HepG2 (cell line): ENCODE measurements around the gene DHCR7. TPM values are rescaled to one million over a fixed set of nuclear protein-coding genes. Genes with fewer than 3 reads are reported as not detected.

ENCODE experiments used
- AKAP8 ChIP-seq: sonication (generic); formaldehyde crosslinking; IDR thresholded peaks from 2 replicates; pipeline ENCODE4 v1.5.1; 2020; ENCODE audit warnings: mild to moderate bottlenecking, missing genetic modification reagents
- ATF4 ChIP-seq, 2 experiments: fragments of 450-650 bp in 1 of 2; sonication (generic) in 1 of 2; formaldehyde crosslinking; IDR thresholded peaks; 2 replicates each; pipeline versions ENCODE4 v1.5.0 to v1.8.0; 2020 to 2022; ENCODE audit warnings: mild to moderate bottlenecking in 1 of 2, missing genetic modification reagents in 1 of 2
- BCL6 ChIP-seq: IDR thresholded peaks from 2 replicates; pipeline ENCODE4 v1.6.1; 2016; ENCODE audit warnings: missing genetic modification reagents, missing compliant biosample characterization
- CEBPG ChIP-seq: IDR thresholded peaks from 2 replicates; pipeline ENCODE4 v1.6.1; 2016
- CSRNP2 ChIP-seq: sonication (generic); formaldehyde crosslinking; conservative IDR thresholded peaks from 2 replicates; pipeline ENCODE4 v1.8.0; 2022; ENCODE audit warnings: low read depth, missing genetic modification reagents
- GABPB1 ChIP-seq: IDR thresholded peaks from 2 replicates; pipeline ENCODE4 v1.6.1; 2016; ENCODE audit warnings: mild to moderate bottlenecking, missing genetic modification reagents, moderate library complexity, missing compliant biosample characterization
- GMEB1 ChIP-seq: sonication (generic); formaldehyde crosslinking; IDR thresholded peaks from 2 replicates; pipeline ENCODE4 v1.5.1; 2020; ENCODE audit warnings: missing genetic modification reagents, mild to moderate bottlenecking, borderline replicate concordance
- HDAC1 ChIP-seq: sonication (generic); formaldehyde crosslinking; IDR thresholded peaks from 2 replicates; pipeline ENCODE4 v1.5.1; 2020; ENCODE audit warnings: mild to moderate bottlenecking, missing genetic modification reagents
- HMGXB4 ChIP-seq, 2 experiments: sonication (generic) in 1 of 2; formaldehyde crosslinking in 1 of 2; IDR thresholded peaks; 2 replicates each; pipeline versions ENCODE4 v1.4.0 to v1.6.1; 2018 to 2020; ENCODE audit warnings: missing genetic modification reagents in 2 of 2, borderline replicate concordance in 1 of 2, low read depth in 1 of 2, mild to moderate bottlenecking in 1 of 2, missing biosample characterization in 1 of 2
- POLR2A ChIP-seq, 2 experiments: IDR thresholded peaks; 2 replicates each; pipeline ENCODE4 v1.6.1; 2011; ENCODE audit warnings: low read depth in 2 of 2, low read length in 2 of 2, mild to moderate bottlenecking in 1 of 2, moderate library complexity in 1 of 2; ENCODE audit not compliant: insufficient read depth in 1 of 2
- RBFOX2 ChIP-seq: fragments of 200-400 bp; formaldehyde crosslinking; IDR thresholded peaks from 2 replicates; pipeline ENCODE4 v1.6.1; 2017; ENCODE audit warnings: low read depth, mild to moderate bottlenecking, low read length
- ZGPAT ChIP-seq: IDR thresholded peaks from 2 replicates; pipeline ENCODE4 v1.6.1; 2016; ENCODE audit warnings: mild to moderate bottlenecking
- ZNF343 ChIP-seq: sonication (generic); formaldehyde crosslinking; IDR thresholded peaks from 2 replicates; pipeline ENCODE4 v1.4.0; 2020; ENCODE audit warnings: mild to moderate bottlenecking, missing genetic modification reagents
- ZNF687 ChIP-seq: sonication (generic); formaldehyde crosslinking; IDR thresholded peaks from 2 replicates; pipeline ENCODE4 v1.5.1; 2020; ENCODE audit warnings: mild to moderate bottlenecking, missing genetic modification reagents, moderate library complexity
- ZNF766 ChIP-seq: sonication (generic); formaldehyde crosslinking; IDR thresholded peaks from 2 replicates; pipeline ENCODE4 v1.5.0; 2020; ENCODE audit warnings: missing genetic modification reagents, borderline replicate concordance
- polyA plus RNA-seq, 8 experiments: library from polyadenylated mRNA; depleted of rRNA in 3 of 8; stranded (reverse) in 7 of 8; unstranded in 1 of 8; fragments of >200 nt; fragmentation: Illumina TruSeq in 4 of 8; extraction: Trizol in 4 of 8; gene quantifications; 2 replicates each; pipeline versions ENCODE4 v1.2.1 to v1.2.3, GENCODE V29; 2011 to 2016; ENCODE audit warnings: low read depth in 4 of 8, missing spikeins in 1 of 8, mixed read lengths in 1 of 8; ENCODE audit not compliant: insufficient read depth in 1 of 8
- total RNA-seq, 5 experiments: library from RNA; depleted of rRNA; stranded (reverse); fragments of >200 nt; fragmentation: Illumina TruSeq; extraction: Trizol; gene quantifications; 2 replicates each; pipeline ENCODE4 v1.2.3, GENCODE V29; 2016; ENCODE audit warnings: low read depth in 1 of 5

Gene DHCR7
- total and polyA plus RNA-seq, 2 of the 13 experiments (the other 11 are each of a cell fraction or from before 2014, with no cell fraction given), result 96.0 to 143 TPM

GRCh38 chr11:71453037-71453917, 5.1 kb upstream of the DHCR7 start, which contains the start of gene NADSYN1 (continued):
- TF ChIP-seq ZNF343 (CRISPR knock-in tag) (0 out of 2 replicates have a peak, but pooled peaks have one; percentile 32), ZGPAT (CRISPR knock-in tag) (peak; percentile 31; the same call in 1 of the 2 replicates), RBFOX2 (peak; percentile 81), AKAP8 (CRISPR knock-in tag) (0 out of 2 replicates have a peak, but pooled peaks have one; percentile 64), ZNF766 (peak; percentile 75; the same call in 1 of the 2 replicates), GABPB1 (CRISPR knock-in tag) (peak; percentile 90), HDAC1 (CRISPR knock-in tag) (peak; percentile 75), ZNF687 (CRISPR knock-in tag) (peak; percentile 96), CEBPG (0 out of 2 replicates have a peak, but pooled peaks have one; percentile 11), GMEB1 (CRISPR knock-in tag) (peak; percentile 44; the same call in 1 of the 2 replicates), HMGXB4 (CRISPR knock-in tag; IDR thresholded peaks at IDR 0.05; ENCODE audit: borderline replicate concordance in 1 of 2, low read depth in 1 of 2) (peak; percentile 58 to 67; a peak in 2 of 4 replicates), POLR2A (IDR thresholded peaks at IDR 0.05; ENCODE audit: insufficient read depth in 1 of 2, low read depth in 2 of 2, low read length in 2 of 2) (peak in 1 of 2 experiments; percentile 53; a peak in 1 of 4 replicates), BCL6 (CRISPR knock-in tag) (0 out of 2 replicates have a peak, but pooled peaks have one; percentile 5), CSRNP2 (CRISPR knock-in tag) (no peak), ATF4 (CRISPR knock-in tag; IDR thresholded peaks at IDR 0.05) (peak in 1 of 2 experiments; percentile 28; a peak in 1 of 4 replicates)
